CD4-positive, CD25-positive, alpha-beta regulatory T cell (primary cell): ENCODE data around the gene IL11. TPM values are rescaled to one million over a fixed set of nuclear protein-coding genes. Genes with fewer than 3 reads are reported as not detected.

ENCODE experiments used
- ATAC-seq, 2 donors: fragments of 150-1000 bp; cut with Tn5 transposase; one replicate each; pipeline ENCODE4 v1.10.0; 2021; ENCODE audit warnings: low read depth in 2 of 2, moderate number of reproducible peaks in 2 of 2, moderate library complexity in 1 of 2
- DNase-seq, 3 donors: peaks; one replicate each; pipeline versions ENCODE4 v3.0.0 to v3.0.0-alpha.2; 2012 to 2022; ENCODE audit warnings: mixed read lengths in 1 of 3
- H3K27ac ChIP-seq: one replicate; pipeline ENCODE4 v1.7.0; 2013; ENCODE audit warnings: mild to moderate bottlenecking, low read length; ENCODE audit not compliant: insufficient read depth, poor library complexity, severe bottlenecking
- H3K27me3 ChIP-seq: one replicate; pipeline ENCODE4 v1.7.0; 2013; ENCODE audit warnings: low read length; ENCODE audit not compliant: control insufficient read depth, insufficient read depth
- H3K36me3 ChIP-seq: one replicate; pipeline ENCODE4 v1.7.0; 2013; ENCODE audit warnings: mild to moderate bottlenecking, low read length, moderate library complexity; ENCODE audit not compliant: control insufficient read depth, insufficient read depth
- H3K4me1 ChIP-seq: 2 replicates; pipeline ENCODE4 v1.7.0; 2013; ENCODE audit warnings: mild to moderate bottlenecking, low read length; ENCODE audit not compliant: insufficient read depth, control insufficient read depth, poor library complexity, severe bottlenecking
- H3K4me3 ChIP-seq: one replicate; pipeline ENCODE4 v1.7.0; 2013; ENCODE audit warnings: low read depth, mild to moderate bottlenecking, low read length, moderate library complexity
- H3K9me3 ChIP-seq, 2 experiments: 1 replicate in 1 of 2; 2 replicates in 1 of 2; pipeline ENCODE4 v1.7.0; 2013; ENCODE audit warnings: low read length in 2 of 2, mild to moderate bottlenecking in 1 of 2, moderate library complexity in 1 of 2; ENCODE audit not compliant: control insufficient read depth in 2 of 2
- H3K27ac Mint-ChIP-seq, 3 donors: one replicate each; pipeline ENCODE4 v1.8.0; 2020 to 2022; ENCODE audit warnings: mild to moderate bottlenecking in 3 of 3, mixed read lengths in 3 of 3, moderate library complexity in 2 of 3
- H3K27me3 Mint-ChIP-seq: one replicate; pipeline ENCODE4 v1.8.0; 2022; ENCODE audit warnings: mild to moderate bottlenecking, mixed read lengths
- H3K36me3 Mint-ChIP-seq: one replicate; pipeline ENCODE4 v1.8.0; 2020; ENCODE audit warnings: mixed read lengths
- H3K4me1 Mint-ChIP-seq, 4 donors: one replicate each; pipeline ENCODE4 v1.8.0; 2020 to 2022; ENCODE audit warnings: mixed read lengths in 4 of 4, mild to moderate bottlenecking in 1 of 4
- H3K4me3 Mint-ChIP-seq, 4 donors: one replicate each; pipeline ENCODE4 v1.8.0; 2020 to 2022; ENCODE audit warnings: mild to moderate bottlenecking in 4 of 4, mixed read lengths in 4 of 4, moderate library complexity in 3 of 4
- H3K9me3 Mint-ChIP-seq, 7 donors: one replicate each; pipeline ENCODE4 v1.8.0; 2020 to 2022; ENCODE audit warnings: mixed read lengths in 7 of 7, mild to moderate bottlenecking in 3 of 7, moderate library complexity in 2 of 7
- polyA plus RNA-seq, 4 donors: library from polyadenylated mRNA; unstranded; fragments of 300-500 nt; fragmentation: Illumina TruSeq; gene quantifications; one replicate each; pipeline ENCODE4 v1.2.3, GENCODE V29; 2021
- total RNA-seq: library from RNA; stranded (reverse); gene quantifications from one replicate; pipeline ENCODE4 v1.2.3, GENCODE V29; 2022

The IL11 gene
- total and polyA plus RNA-seq, 5 donors from 2014 or later: not detected

GRCh38 chr19:55321466-55322137 lies 48.7 kb downstream of the IL11 start:
- Histone ChIP-seq H3K27ac (no peak overlapping the region), H3K36me3 (no peaks in the 10 kb centered on the region), H3K27me3 (no peaks in the 10 kb centered on the region), H3K9me3 (no peaks in the 10 kb centered on the region), H3K4me3 (no peak overlapping the region), H3K4me1 (peaks cover 4% of the 10 kb centered on the region)
- H3K4me3 Mint-ChIP-seq: no peak overlapping the region
- H3K4me1 Mint-ChIP-seq: no peaks in the 10 kb centered on the region
- DNase-seq (no peak), ATAC-seq (no peak)
- H3K27ac Mint-ChIP-seq: peak overlapping the region in 1 of 3 donors; percentile 28
- H3K27me3 Mint-ChIP-seq: peaks cover 18% of the 10 kb centered on the region
- H3K9me3 Mint-ChIP-seq: no peaks in the 10 kb centered on the region
- H3K36me3 Mint-ChIP-seq: no peaks in the 10 kb centered on the region

GRCh38 chr19:55320844-55321419 lies 49.3 kb downstream of the IL11 start:
- Mint-ChIP-seq H3K4me1 (no peaks in the 10 kb centered on the region), H3K9me3 (no peaks in the 10 kb centered on the region), H3K36me3 (no peaks in the 10 kb centered on the region), H3K27me3 (peaks cover 18% of the 10 kb centered on the region), H3K27ac (no peak overlapping the region), H3K4me3 (no peak overlapping the region)
- Histone ChIP-seq H3K27ac (no peak overlapping the region), H3K36me3 (no peaks in the 10 kb centered on the region), H3K4me3 (no peak overlapping the region), H3K9me3 (no peaks in the 10 kb centered on the region), H3K4me1 (peaks cover 4% of the 10 kb centered on the region), H3K27me3 (no peaks in the 10 kb centered on the region)
- DNase-seq (no peak), ATAC-seq (no peak)

DNA sequence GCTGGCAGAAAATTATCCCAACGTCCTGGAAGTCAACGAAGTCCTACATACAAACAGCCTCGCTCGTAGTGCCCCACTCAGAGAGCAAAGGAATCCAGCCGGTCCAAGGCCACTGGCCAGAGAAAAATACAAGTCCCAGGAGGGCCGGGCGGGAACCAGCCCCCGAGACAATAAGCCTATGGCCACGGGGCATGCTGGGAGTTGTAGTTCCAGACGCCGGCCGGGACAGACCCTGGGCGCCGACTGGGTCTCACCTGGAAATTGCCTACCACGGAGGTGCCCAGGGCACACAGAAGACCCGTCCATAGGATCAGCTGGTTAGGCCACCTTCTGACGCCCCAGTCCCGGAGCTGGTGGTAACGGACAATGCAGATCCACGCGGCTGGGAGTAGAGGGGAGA lies 50.5 kb downstream of the IL11 start:
- no peaks in the 10 kb centered on the region for H3K4me1 Mint-ChIP-seq
- H3K9me3 Mint-ChIP-seq: no peaks in the 10 kb centered on the region

GRCh38 chr19:55316646-55317045 lies 53.6 kb downstream of the IL11 start:
- Mint-ChIP-seq H3K36me3 (no peaks in the 10 kb centered on the region), H3K4me3 (no peak overlapping the region), H3K27ac (no peak overlapping the region), H3K27me3 (peaks cover 11% of the 10 kb centered on the region), H3K9me3 (no peaks in the 10 kb centered on the region), H3K4me1 (no peaks in the 10 kb centered on the region)
- Histone ChIP-seq H3K27ac (no peak overlapping the region), H3K4me1 (no peaks in the 10 kb centered on the region), H3K4me3 (no peak overlapping the region), H3K27me3 (no peaks in the 10 kb centered on the region), H3K9me3 (no peaks in the 10 kb centered on the region), H3K36me3 (no peaks in the 10 kb centered on the region)
- ATAC-seq: no peak
- no peak for DNase-seq

More for the DNA sequence above, 50.5 kb downstream of the IL11 start:
- no peaks in the 10 kb centered on the region for H3K36me3 ChIP-seq
- no peaks in the 10 kb centered on the region for H3K27me3 ChIP-seq
- no peak overlapping the region for H3K27ac Mint-ChIP-seq
- H3K27me3 Mint-ChIP-seq: peaks cover 18% of the 10 kb centered on the region
- no peak overlapping the region for H3K4me3 Mint-ChIP-seq
- no peaks in the 10 kb centered on the region for H3K4me1 ChIP-seq
- H3K36me3 Mint-ChIP-seq: no peaks in the 10 kb centered on the region
- no peak overlapping the region for H3K4me3 ChIP-seq
- DNase-seq (no peak), ATAC-seq (no peak)
- H3K9me3 ChIP-seq: no peaks in the 10 kb centered on the region
- no peak overlapping the region for H3K27ac ChIP-seq

DNA sequence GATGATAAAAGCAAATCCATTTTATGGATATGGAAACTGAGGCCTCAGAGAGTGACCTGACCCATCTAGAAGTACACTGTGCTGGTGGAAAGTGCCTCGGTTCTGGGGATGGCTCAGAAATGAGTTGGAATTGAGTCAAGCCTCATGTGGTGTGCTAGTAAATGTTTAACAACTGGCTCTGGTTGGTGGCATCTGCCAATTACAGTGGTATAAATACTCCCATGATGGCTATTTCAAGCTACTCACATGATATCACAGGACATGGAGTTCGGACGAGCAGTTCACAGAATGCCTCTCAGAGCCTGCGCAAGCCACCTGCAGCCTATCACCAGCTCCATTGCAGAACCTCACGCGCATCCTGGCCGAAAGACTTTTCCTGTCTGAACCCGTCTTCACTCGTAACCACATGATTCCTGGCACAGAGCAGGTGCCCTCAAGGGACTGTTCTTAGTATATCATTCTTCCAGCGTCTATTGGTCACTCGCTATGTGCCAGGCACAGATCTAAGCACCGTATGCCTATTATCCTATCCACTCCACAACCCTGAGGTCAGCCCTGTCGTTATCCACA lies 54.2 kb downstream of the IL11 start:
- Histone ChIP-seq H3K4me3 (no peak overlapping the region), H3K27ac (no peak overlapping the region), H3K27me3 (no peaks in the 10 kb centered on the region), H3K36me3 (no peaks in the 10 kb centered on the region), H3K4me1 (no peaks in the 10 kb centered on the region), H3K9me3 (no peaks in the 10 kb centered on the region)
- no peak overlapping the region for H3K4me3 Mint-ChIP-seq
- H3K9me3 Mint-ChIP-seq: no peaks in the 10 kb centered on the region
- ATAC-seq (no peak), DNase-seq (no peak)
- H3K27me3 Mint-ChIP-seq: peaks cover 9% of the 10 kb centered on the region
- H3K36me3 Mint-ChIP-seq: no peaks in the 10 kb centered on the region
- no peaks in the 10 kb centered on the region for H3K4me1 Mint-ChIP-seq
- no peak overlapping the region for H3K27ac Mint-ChIP-seq

DNA sequence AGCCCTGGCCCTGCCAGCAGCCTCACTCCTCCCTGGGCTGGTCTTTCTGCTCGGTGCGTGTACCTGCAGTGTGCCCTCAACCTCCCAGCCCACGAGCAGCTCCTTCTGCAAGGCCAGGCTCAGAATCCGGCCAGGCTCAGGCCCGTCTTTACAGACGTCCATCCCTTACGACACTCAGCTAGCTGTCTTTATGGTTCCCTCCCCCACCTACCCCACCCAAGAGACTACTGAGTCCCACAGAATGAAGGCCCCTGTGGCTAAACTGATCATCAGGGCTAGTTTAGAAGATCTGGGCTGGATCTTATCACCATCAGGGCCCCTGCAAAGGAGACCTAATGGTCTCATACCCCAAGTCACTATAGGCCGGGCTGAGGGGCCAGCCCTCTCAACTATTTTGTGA lies 55.9 kb downstream of the IL11 start:
- H3K4me1 ChIP-seq: no peaks in the 10 kb centered on the region
- H3K9me3 ChIP-seq: no peaks in the 10 kb centered on the region
- H3K27ac ChIP-seq: no peak overlapping the region
- H3K27me3 Mint-ChIP-seq: peaks cover 5% of the 10 kb centered on the region
- no peaks in the 10 kb centered on the region for H3K9me3 Mint-ChIP-seq
- H3K27ac Mint-ChIP-seq: no peak overlapping the region
- no peaks in the 10 kb centered on the region for H3K4me1 Mint-ChIP-seq
- H3K4me3 Mint-ChIP-seq: no peak overlapping the region
- H3K36me3 Mint-ChIP-seq: no peaks in the 10 kb centered on the region
- H3K36me3 ChIP-seq: no peaks in the 10 kb centered on the region
- no peak overlapping the region for H3K4me3 ChIP-seq
- ATAC-seq: no peak
- no peak for DNase-seq
- no peaks in the 10 kb centered on the region for H3K27me3 ChIP-seq

Other genes starting within 250 kb of the IL11 start
- not detected for gene TNNT1, start 221.3 kb downstream of the IL11 start, total RNA-seq
- gene TNNT1, start 221.3 kb downstream of the IL11 start, polyA plus RNA-seq: not detected
- gene TNNI3, start 212.7 kb downstream of the IL11 start, total RNA-seq: not detected
- not detected for gene TNNI3, start 212.7 kb downstream of the IL11 start, polyA plus RNA-seq
- gene DNAAF3, start 203.8 kb downstream of the IL11 start, total RNA-seq: not detected
- not detected for gene DNAAF3, start 203.8 kb downstream of the IL11 start, polyA plus RNA-seq
- gene SYT5, start 190.2 kb downstream of the IL11 start, total RNA-seq: 1.9 TPM
- under 1 TPM in 1 of 4 donors, not detected in 3; 0.06 TPM for gene SYT5, start 190.2 kb downstream of the IL11 start, polyA plus RNA-seq
- not detected for gene PTPRH, start 161.0 kb downstream of the IL11 start, total RNA-seq
- not detected for gene PTPRH, start 161.0 kb downstream of the IL11 start, polyA plus RNA-seq
- 13.3 TPM for gene TMEM86B, start 141.7 kb downstream of the IL11 start, total RNA-seq
- gene TMEM86B, start 141.7 kb downstream of the IL11 start, polyA plus RNA-seq: under 1 TPM in 3 of 4 donors, not detected in 1; 0.25 to 0.83 (median 0.49) TPM
- 168 TPM for gene PPP6R1, start 111.4 kb downstream of the IL11 start, total RNA-seq
- gene PPP6R1, start 111.4 kb downstream of the IL11 start, polyA plus RNA-seq: 10 to 100 TPM; 38.9 to 58.2 (median 44.0) TPM
- 15.8 TPM for gene HSPBP1, start 90.4 kb downstream of the IL11 start, total RNA-seq
- gene HSPBP1, start 90.4 kb downstream of the IL11 start, polyA plus RNA-seq: 10 to 100 TPM; 30.2 to 37.2 (median 35.1) TPM
- gene BRSK1, start 86.5 kb downstream of the IL11 start, total RNA-seq: 1.5 TPM
- not detected for gene BRSK1, start 86.5 kb downstream of the IL11 start, polyA plus RNA-seq
- gene TMEM150B, start 45.1 kb downstream of the IL11 start, total RNA-seq: 2.1 TPM
- not detected for gene TMEM150B, start 45.1 kb downstream of the IL11 start, polyA plus RNA-seq
- 69.6 TPM for gene KMT5C, start 30.6 kb downstream of the IL11 start, total RNA-seq
- gene KMT5C, start 30.6 kb downstream of the IL11 start, polyA plus RNA-seq: 1 to 10 TPM in 3 of 4 donors, under 1 TPM in 1; 0.98 to 1.6 (median 1.2) TPM
- gene COX6B2, start 15.7 kb downstream of the IL11 start, total RNA-seq: 0.57 TPM
- not detected for gene COX6B2, start 15.7 kb downstream of the IL11 start, polyA plus RNA-seq
- gene GARIN5B, start 7.2 kb downstream of the IL11 start, total RNA-seq: not detected
- gene GARIN5B, start 7.2 kb downstream of the IL11 start, polyA plus RNA-seq: not detected
- not detected for gene TMEM190, start 6.4 kb upstream of the IL11 start, total RNA-seq
- gene TMEM190, start 6.4 kb upstream of the IL11 start, polyA plus RNA-seq: not detected
- 15.9 TPM for gene TMEM238, start 13.8 kb upstream of the IL11 start, total RNA-seq
- gene TMEM238, start 13.8 kb upstream of the IL11 start, polyA plus RNA-seq: 1 to 10 TPM in 2 of 4 donors, under 1 TPM in 2; 0.42 to 1.3 (median 0.79) TPM
- 2,934 TPM for gene RPL28, start 15.5 kb upstream of the IL11 start, total RNA-seq
- 100 to 1,000 TPM; 527 to 727 (median 674) TPM for gene RPL28, start 15.5 kb upstream of the IL11 start, polyA plus RNA-seq
- 92.9 TPM for gene UBE2S, start 37.3 kb upstream of the IL11 start, total RNA-seq
- 10 to 100 TPM; 24.9 to 38.8 (median 33.2) TPM for gene UBE2S, start 37.3 kb upstream of the IL11 start, polyA plus RNA-seq
- gene SHISA7, start 72.8 kb upstream of the IL11 start, total RNA-seq: not detected
- not detected for gene SHISA7, start 72.8 kb upstream of the IL11 start, polyA plus RNA-seq
- gene ISOC2, start 91.2 kb upstream of the IL11 start, total RNA-seq: 6.3 TPM
- 10 to 100 TPM; 24.7 to 34.1 (median 28.1) TPM for gene ISOC2, start 91.2 kb upstream of the IL11 start, polyA plus RNA-seq
- gene C19orf85, start 94.3 kb upstream of the IL11 start, total RNA-seq: not detected
- gene C19orf85, start 94.3 kb upstream of the IL11 start, polyA plus RNA-seq: not detected
- gene ZNF628, start 106.2 kb upstream of the IL11 start, total RNA-seq: 23.9 TPM
- under 1 TPM; 0.05 to 0.22 (median 0.09) TPM for gene ZNF628, start 106.2 kb upstream of the IL11 start, polyA plus RNA-seq
- 9.2 TPM for gene NAT14, start 114.7 kb upstream of the IL11 start, total RNA-seq
- 1 to 10 TPM; 3.3 to 5.1 (median 4.1) TPM for gene NAT14, start 114.7 kb upstream of the IL11 start, polyA plus RNA-seq
- 0.27 TPM for gene SSC5D, start 118.0 kb upstream of the IL11 start, total RNA-seq
- not detected for gene SSC5D, start 118.0 kb upstream of the IL11 start, polyA plus RNA-seq
- not detected for gene SBK2, start 166.7 kb upstream of the IL11 start, total RNA-seq
- not detected for gene SBK2, start 166.7 kb upstream of the IL11 start, polyA plus RNA-seq
- not detected for gene SBK3, start 175.1 kb upstream of the IL11 start, total RNA-seq
- gene SBK3, start 175.1 kb upstream of the IL11 start, polyA plus RNA-seq: not detected
- gene ZNF579, start 210.4 kb upstream of the IL11 start, total RNA-seq: 4.2 TPM
- under 1 TPM in 3 of 4 donors, not detected in 1; 0.13 to 0.24 (median 0.14) TPM for gene ZNF579, start 210.4 kb upstream of the IL11 start, polyA plus RNA-seq
- gene FIZ1, start 229.1 kb upstream of the IL11 start, total RNA-seq: 13.0 TPM
- 1 to 10 TPM; 1.3 to 3.5 (median 1.5) TPM for gene FIZ1, start 229.1 kb upstream of the IL11 start, polyA plus RNA-seq
- gene ZNF524, start 229.8 kb upstream of the IL11 start, total RNA-seq: 13.7 TPM
- gene ZNF524, start 229.8 kb upstream of the IL11 start, polyA plus RNA-seq: 10 to 100 TPM; 38.5 to 53.7 (median 44.5) TPM
- 12.8 TPM for gene ZNF865, start 235.2 kb upstream of the IL11 start, total RNA-seq
- under 1 TPM; 0.05 to 0.13 (median 0.10) TPM for gene ZNF865, start 235.2 kb upstream of the IL11 start, polyA plus RNA-seq